Large intestine (tissue), 3 donors: ENCODE data around the gene VARS1. TPM values are rescaled to one million over a fixed set of nuclear protein-coding genes. Genes with fewer than 3 reads are reported as not detected.
"Not testable (repeated sequence)": the region's sequence is repeated elsewhere in the genome, so short reads cannot be mapped to it uniquely, and the experiment has no call there.

Experiments used
- DNase-seq, 2 donors: peaks; one replicate each; pipeline versions ENCODE4 v3.0.0 to v3.0.0-alpha.2; 2013
- H3K27ac ChIP-seq: one replicate; pipeline ENCODE4 v1.5.1; 2013; ENCODE audit warnings: low read length
- H3K27me3 ChIP-seq: 2 replicates; pipeline ENCODE4 v1.6.1; 2013; ENCODE audit warnings: low read length; ENCODE audit not compliant: control insufficient read depth, insufficient read depth
- H3K36me3 ChIP-seq: 2 replicates; pipeline ENCODE4 v1.6.1; 2013; ENCODE audit warnings: low read length; ENCODE audit not compliant: control insufficient read depth, insufficient read depth
- H3K4me1 ChIP-seq: one replicate; pipeline ENCODE4 v1.6.1; 2013; ENCODE audit warnings: low read length; ENCODE audit not compliant: control insufficient read depth, insufficient read depth
- H3K4me3 ChIP-seq: one replicate; pipeline ENCODE4 v1.5.1; 2013; ENCODE audit warnings: low read length
- H3K9me3 ChIP-seq: one replicate; pipeline ENCODE4 v1.6.1; 2013; ENCODE audit warnings: mild to moderate bottlenecking, low read depth, low read length, moderate library complexity; ENCODE audit not compliant: control insufficient read depth
- WGBS: methylation state at CpG from one replicate; pipeline ENCODE4 v1.1.5; 2013; ENCODE audit warnings: low lambda C conversion rate; ENCODE audit not compliant: insufficient coverage; 5-methylcytosine and 5-hydroxymethylcytosine counted together
- polyA plus RNA-seq: library from polyadenylated mRNA; unstranded; fragments of 120-200 nt; gene quantifications from one replicate; pipeline ENCODE4 v1.2.1, GENCODE V29; 2013

Gene VARS1
- polyA plus RNA-seq, 1 donor, result 34.2 TPM

- peak; percentile 73 to 79 for DNase-seq
- no peaks in the 10 kb centered on the region for H3K27me3 ChIP-seq
- 0% methylated on average over 1 of the region's 25 CpGs for WGBS
- H3K27ac ChIP-seq, result peak overlapping the region; percentile 92
- H3K4me3 ChIP-seq, result peak overlapping the region; percentile 77
- H3K36me3 ChIP-seq, result no peaks in the 10 kb centered on the region
- H3K4me1 ChIP-seq, result peaks cover 44% of the 10 kb centered on the region
- no peaks in the 10 kb centered on the region for H3K9me3 ChIP-seq
Observed at GRCh38 chr6:31822036-31822821, 26.7 kb upstream of the VARS1 start.

GRCh38 chr6:31821301-31822035 is 25.9 kb upstream of the VARS1 start:
- H3K27ac ChIP-seq, result peak overlapping the region; percentile 92
- peak in 1 of 2 donors; percentile 43 for DNase-seq
- no peaks in the 10 kb centered on the region for H3K9me3 ChIP-seq
- H3K4me1 ChIP-seq, result peaks cover 42% of the 10 kb centered on the region
- no peaks in the 10 kb centered on the region for H3K36me3 ChIP-seq
- no peaks in the 10 kb centered on the region for H3K27me3 ChIP-seq
- no CpG with 5 or more reads among the region's 39 CpGs for WGBS
- H3K4me3 ChIP-seq, result peak overlapping the region; percentile 77

GRCh38 chr6:31820399-31820798 is 24.8 kb upstream of the VARS1 start:
- not testable (repeated sequence) for H3K36me3 ChIP-seq, H3K9me3 ChIP-seq, DNase-seq, H3K4me3 ChIP-seq, H3K27me3 ChIP-seq
- WGBS, result no CpG with 5 or more reads among the region's 10 CpGs
- H3K4me1 ChIP-seq, result peaks cover 32% of the 10 kb centered on the region
- peak overlapping the region; percentile 58 for H3K27ac ChIP-seq

- Histone ChIP-seq H3K36me3 (no peaks in the 10 kb centered on the region), H3K9me3 (no peaks in the 10 kb centered on the region), H3K27ac (peak overlapping the region; percentile 58), H3K4me1 (peaks cover 32% of the 10 kb centered on the region), H3K27me3 (no peaks in the 10 kb centered on the region), H3K4me3 (no peak overlapping the region)
- peak; percentile 54 to 62 for DNase-seq
Observed at GRCh38 chr6:31819871-31820299, 24.3 kb upstream of the VARS1 start.

- H3K36me3 ChIP-seq, H3K27me3 ChIP-seq, H3K27ac ChIP-seq, DNase-seq, H3K9me3 ChIP-seq: not testable (repeated sequence)
- Histone ChIP-seq H3K4me3 (peak overlapping the region; percentile 10), H3K4me1 (peaks cover 40% of the 10 kb centered on the region)
- WGBS, result no CpG with 5 or more reads among the region's 8 CpGs
Observed at GRCh38 chr6:31817929-31818511, 22.5 kb upstream of the VARS1 start.

- not testable (repeated sequence) for H3K9me3 ChIP-seq, H3K27me3 ChIP-seq, H3K27ac ChIP-seq, DNase-seq, H3K36me3 ChIP-seq
- Histone ChIP-seq H3K4me1 (peaks cover 37% of the 10 kb centered on the region), H3K4me3 (peak overlapping the region; percentile 34)
- WGBS, result 73% methylated on average over 2 of the region's 37 CpGs
Observed at GRCh38 chr6:31817133-31817928, 21.8 kb upstream of the VARS1 start.

- H3K4me1 ChIP-seq, result peaks cover 25% of the 10 kb centered on the region
- peak within 1 kb of the TSS; percentile 98 for H3K27ac ChIP-seq
- no peaks in the 10 kb centered on the region for H3K36me3 ChIP-seq
- H3K4me3 ChIP-seq, result peak within 1 kb of the TSS; percentile 47
- DNase-seq, result peak; percentile 91 to 97
- whole genome bisulfite sequencing, result no CpG with 5 or more reads among the region's 56 CpGs
- no peaks in the 10 kb centered on the region for H3K9me3 ChIP-seq
- H3K27me3 ChIP-seq, result no peaks in the 10 kb centered on the region
Observed at GRCh38 chr6:31815025-31815838, 19.7 kb upstream of the VARS1 start, which contains the start of the genes HSPA1A and HSPA1L. Gene HSPA1A (plus strand): TSS chr6:31815543. CDS start chr6:31815757, 214 bp downstream. Gene HSPA1L (minus strand): TSS chr6:31815283. CDS start chr6:31811972, 3,311 bp downstream.

GRCh38 chr6:31814677-31815024 is 19.1 kb upstream of the VARS1 start:
- DNase-seq, result peak; percentile 95 to 98
- H3K4me3 ChIP-seq, result peak overlapping the region; percentile 47
- no CpG with 5 or more reads among the region's 13 CpGs for WGBS
- no peaks in the 10 kb centered on the region for H3K27me3 ChIP-seq
- no peaks in the 10 kb centered on the region for H3K9me3 ChIP-seq
- H3K36me3 ChIP-seq, result no peaks in the 10 kb centered on the region
- peaks cover 20% of the 10 kb centered on the region for H3K4me1 ChIP-seq
- peak overlapping the region; percentile 98 for H3K27ac ChIP-seq

- peak overlapping the region; percentile 98 for H3K27ac ChIP-seq
- H3K4me3 ChIP-seq, result peak overlapping the region; percentile 37
- 96% methylated on average over 5 of the region's 7 CpGs for WGBS
- no peaks in the 10 kb centered on the region for H3K27me3 ChIP-seq
- no peaks in the 10 kb centered on the region for H3K9me3 ChIP-seq
- no peak for DNase-seq
- H3K4me1 ChIP-seq, result peaks cover 14% of the 10 kb centered on the region
- H3K36me3 ChIP-seq, result no peaks in the 10 kb centered on the region
Observed at GRCh38 chr6:31813465-31813849, 17.9 kb upstream of the VARS1 start.
